GM19035 (cell line): Measurements from ENCODE around the gene OR4K5.
"Not testable (repeated sequence)": the region's sequence is repeated elsewhere in the genome, so short reads cannot be mapped to it uniquely, and the experiment has no call there.

Source experiments
- ATAC-seq: cut with Tn5 transposase; IDR thresholded peaks from one replicate; pipeline ENCODE4 v1.9.1; 2021; ENCODE audit not compliant: unreplicated experiment

Gene OR4K5

GRCh38 chr14:19920021-19920657 lies at the start of gene OR4K5:
OR4K5 (plus strand) TSS chr14:19920607; CDS start chr14:19920607, 0 bp downstream.
- no peak for ATAC-seq

- no peak for ATAC-seq
Observed at GRCh38 chr14:19873178-19873577, 47.2 kb upstream of the OR4K5 start.

GRCh38 chr14:19874842-19875241 lies 45.6 kb upstream of the OR4K5 start, which contains the start of gene OR4K2:
OR4K2 (plus strand) TSS chr14:19875142; CDS start chr14:19876268, 1,126 bp downstream.
- no peak for ATAC-seq

- ATAC-seq, result no peak
Observed at GRCh38 chr14:19878029-19878642, 42.3 kb upstream of the OR4K5 start.

- no peak for ATAC-seq
Observed at GRCh38 chr14:19895282-19895681, 25.1 kb upstream of the OR4K5 start.

- no peak for ATAC-seq
Observed at GRCh38 chr14:19900999-19901398, 19.4 kb upstream of the OR4K5 start.

GRCh38 chr14:19902409-19902808 lies 18.0 kb upstream of the OR4K5 start:
- no peak for ATAC-seq

- ATAC-seq, result no peak
Observed at GRCh38 chr14:19906665-19907064, 13.7 kb upstream of the OR4K5 start.

- no peak for ATAC-seq
Observed at GRCh38 chr14:19911114-19911513, 9.3 kb upstream of the OR4K5 start.

GRCh38 chr14:19917243-19917642 lies 3.2 kb upstream of the OR4K5 start:
- no peak for ATAC-seq

- no peak for ATAC-seq
Observed at GRCh38 chr14:19917955-19918518, 2.4 kb upstream of the OR4K5 start.

GRCh38 chr14:19918553-19919264 lies 1.7 kb upstream of the OR4K5 start:
- ATAC-seq, result no peak

GRCh38 chr14:19930617-19931016 lies 10.2 kb downstream of the OR4K5 start, which contains the start of gene OR4K1:
OR4K1 (plus strand) TSS chr14:19930917; CDS start chr14:19935667, 4,750 bp downstream.
- no peak for ATAC-seq

GRCh38 chr14:19941668-19942067 lies 21.3 kb downstream of the OR4K5 start:
- no peak for ATAC-seq

- no peak for ATAC-seq
Observed at GRCh38 chr14:19947413-19948090, 27.1 kb downstream of the OR4K5 start.

GRCh38 chr14:19949218-19949617 lies 28.8 kb downstream of the OR4K5 start:
- ATAC-seq, result no peak

- ATAC-seq, result not testable (repeated sequence)
Observed at GRCh38 chr14:19969735-19970134, 49.3 kb downstream of the OR4K5 start.
